Chondrocyte (in vitro differentiated cells): Measurements from ENCODE around the gene MS4A15. TPM values are rescaled to one million over a fixed set of nuclear protein-coding genes. Genes with fewer than 3 reads are reported as not detected.
A peak's percentile ranks its signal among the peaks of the same experiment; 100 is the strongest.

Experiments used
- DNase-seq: peaks from one replicate; pipeline ENCODE4 v3.0.0; 2021; ENCODE audit warnings: mixed read lengths, low spot score
- H3K27ac Mint-ChIP-seq: one replicate; pipeline ENCODE4 v1.8.0; 2021; ENCODE audit warnings: mild to moderate bottlenecking, moderate library complexity, mixed read lengths; ENCODE audit not compliant: unreplicated experiment
- H3K27me3 Mint-ChIP-seq: 2 replicates; pipeline ENCODE4 v1.8.0; 2021; ENCODE audit warnings: low read depth, mixed read lengths
- H3K36me3 Mint-ChIP-seq: 2 replicates; pipeline ENCODE4 v1.8.0; 2021; ENCODE audit warnings: low read depth, mixed read lengths
- H3K4me1 Mint-ChIP-seq: 2 replicates; pipeline ENCODE4 v1.8.0; 2021; ENCODE audit warnings: low read depth, mild to moderate bottlenecking, mixed read lengths
- H3K4me3 Mint-ChIP-seq: one replicate; pipeline ENCODE4 v1.8.0; 2021; ENCODE audit warnings: mild to moderate bottlenecking, moderate library complexity, mixed read lengths; ENCODE audit not compliant: unreplicated experiment
- H3K9me3 Mint-ChIP-seq: 2 replicates; pipeline ENCODE4 v1.8.0; 2021; ENCODE audit warnings: low read depth, mixed read lengths
- CTCF ChIP-seq: fragments of 200-600 bp; sonication (generic); IDR thresholded peaks from 2 replicates; pipeline ENCODE4 v1.5.0; 2021; ENCODE audit warnings: antibody characterized with exemption, mild to moderate bottlenecking, moderate library complexity
- total RNA-seq: library from RNA; stranded (reverse); gene quantifications from 3 replicates; pipeline ENCODE4 v1.2.1, GENCODE V29; 2021

Gene MS4A15
- total RNA-seq, 1 donor from 2014 or later, result not detected

- Mint-ChIP-seq H3K9me3 (no peaks in the 10 kb centered on the region), H3K27ac (no peak overlapping the region), H3K4me3 (no peak overlapping the region), H3K4me1 (peaks cover 33% of the 10 kb centered on the region), H3K36me3 (no peaks in the 10 kb centered on the region), H3K27me3 (no peaks in the 10 kb centered on the region)
- no peak for TF ChIP-seq CTCF
- peak; percentile 18 for DNase-seq
These were observed 24.8 kb downstream of the MS4A15 start for GRCh38 chr11:60781286-60781980.

- no peak overlapping the region for H3K4me3 Mint-ChIP-seq
- no peaks in the 10 kb centered on the region for H3K27me3 Mint-ChIP-seq
- DNase-seq, result peak; percentile 39
- no peak overlapping the region for H3K27ac Mint-ChIP-seq
- peaks cover 34% of the 10 kb centered on the region for H3K4me1 Mint-ChIP-seq
- no peaks in the 10 kb centered on the region for H3K36me3 Mint-ChIP-seq
- no peak for TF ChIP-seq CTCF
- no peaks in the 10 kb centered on the region for H3K9me3 Mint-ChIP-seq
These were observed 25.3 kb downstream of the MS4A15 start for GRCh38 chr11:60781981-60782316.

- Mint-ChIP-seq H3K36me3 (no peaks in the 10 kb centered on the region), H3K27ac (no peak overlapping the region), H3K9me3 (no peaks in the 10 kb centered on the region), H3K4me1 (peaks cover 34% of the 10 kb centered on the region), H3K4me3 (no peak overlapping the region), H3K27me3 (no peaks in the 10 kb centered on the region)
- TF ChIP-seq CTCF, result no peak
- peak; percentile 49 for DNase-seq
These were observed 25.9 kb downstream of the MS4A15 start for GRCh38 chr11:60782393-60783140.

- peak; percentile 57 for DNase-seq
- Mint-ChIP-seq H3K9me3 (no peaks in the 10 kb centered on the region), H3K4me3 (no peak overlapping the region), H3K27ac (no peak overlapping the region), H3K4me1 (peaks cover 33% of the 10 kb centered on the region), H3K36me3 (no peaks in the 10 kb centered on the region), H3K27me3 (no peaks in the 10 kb centered on the region)
- no peak for TF ChIP-seq CTCF
These were observed 26.4 kb downstream of the MS4A15 start for GRCh38 chr11:60783141-60783484.

- no peak for TF ChIP-seq CTCF
- H3K36me3 Mint-ChIP-seq, result no peaks in the 10 kb centered on the region
- peaks cover 41% of the 10 kb centered on the region for H3K4me1 Mint-ChIP-seq
- peak; percentile 60 for DNase-seq
- H3K9me3 Mint-ChIP-seq, result no peaks in the 10 kb centered on the region
- H3K27ac Mint-ChIP-seq, result no peak overlapping the region
- H3K27me3 Mint-ChIP-seq, result no peaks in the 10 kb centered on the region
- H3K4me3 Mint-ChIP-seq, result no peak overlapping the region
These were observed 27.2 kb downstream of the MS4A15 start for GRCh38 chr11:60783911-60784310.
